Central memory CD4-positive, alpha-beta T cell (primary cell): ENCODE data around the gene PIK3R6.
"Not testable (repeated sequence)": the region's sequence is repeated elsewhere in the genome, so short reads cannot be mapped to it uniquely, and the experiment has no call there.

Source experiments
- DNase-seq: peaks from one replicate; pipeline ENCODE4 v3.0.0; 2022

The PIK3R6 gene

GRCh38 chr17:8872705-8873435, 5.4 kb upstream of the PIK3R6 start:
- DNase-seq: no peak

- no peak for DNase-seq
Observed at GRCh38 chr17:8872036-8872704, 4.7 kb upstream of the PIK3R6 start.

- no peak for DNase-seq
Observed at GRCh38 chr17:8871081-8871581, 3.7 kb upstream of the PIK3R6 start.

- DNase-seq: no peak
Observed at GRCh38 chr17:8870406-8871040, 3.0 kb upstream of the PIK3R6 start.

GRCh38 chr17:8869114-8869815, 1.8 kb upstream of the PIK3R6 start:
- no peak for DNase-seq

GRCh38 chr17:8868529-8868951, 1.1 kb upstream of the PIK3R6 start:
- DNase-seq: no peak

- no peak for DNase-seq
Observed at GRCh38 chr17:8868092-8868491, 618 bp upstream of the PIK3R6 start.

- no peak for DNase-seq
Observed at GRCh38 chr17:8865811-8866210, 1.7 kb downstream of the PIK3R6 start.

GRCh38 chr17:8865385-8865784, 2.1 kb downstream of the PIK3R6 start:
- DNase-seq: no peak

GRCh38 chr17:8862213-8863056, 5.0 kb downstream of the PIK3R6 start:
- DNase-seq: no peak

GRCh38 chr17:8861495-8862181, 5.8 kb downstream of the PIK3R6 start:
- DNase-seq: no peak

- no peak for DNase-seq
Observed at GRCh38 chr17:8859804-8860430, 7.6 kb downstream of the PIK3R6 start.

- DNase-seq: no peak
Observed at GRCh38 chr17:8859027-8859803, 8.3 kb downstream of the PIK3R6 start.

GRCh38 chr17:8857919-8858318, 9.6 kb downstream of the PIK3R6 start:
- no peak for DNase-seq

GRCh38 chr17:8856869-8857575, 10.5 kb downstream of the PIK3R6 start:
- no peak for DNase-seq

- DNase-seq: not testable (repeated sequence)
Observed at GRCh38 chr17:8856205-8856603, 11.3 kb downstream of the PIK3R6 start.

- no peak for DNase-seq
Observed at GRCh38 chr17:8855477-8856204, 11.8 kb downstream of the PIK3R6 start.

- DNase-seq: no peak
Observed at GRCh38 chr17:8851600-8851999, 15.9 kb downstream of the PIK3R6 start.
